Activated CD4-positive, alpha-beta T cell treated with anti-CD3 and anti-CD28 coated beads, Interleukin-2, amount 50 U/mL, for 4 hours (primary cell): ENCODE data around the gene ESPN.
"Not testable (repeated sequence)": the region's sequence is repeated elsewhere in the genome, so short reads cannot be mapped to it uniquely, and the experiment has no call there.

Experiments used
- DNase-seq, 2 experiments: peaks; one replicate each; pipeline ENCODE4 v3.0.0-alpha.2; 2020

The ESPN gene

GRCh38 chr1:6427441-6428390, 3.1 kb downstream of the ESPN start:
- DNase-seq: no peak

- DNase-seq: not testable (repeated sequence)
Measured at GRCh38 chr1:6428453-6428852, 3.9 kb downstream of the ESPN start.

GRCh38 chr1:6429660-6430411, 5.3 kb downstream of the ESPN start:
- DNase-seq: not testable (repeated sequence)

- DNase-seq: not testable (repeated sequence)
Measured at GRCh38 chr1:6431645-6432579, 7.3 kb downstream of the ESPN start.

- no peak for DNase-seq
Measured at GRCh38 chr1:6434186-6434585, 9.6 kb downstream of the ESPN start.

GRCh38 chr1:6435129-6435528, 10.6 kb downstream of the ESPN start:
- DNase-seq: no peak

- no peak for DNase-seq
Measured at GRCh38 chr1:6435547-6435946, 11.0 kb downstream of the ESPN start.

- DNase-seq: not testable (repeated sequence)
Measured at GRCh38 chr1:6436277-6436676, 11.7 kb downstream of the ESPN start.

GRCh38 chr1:6437012-6437700, 12.6 kb downstream of the ESPN start:
- not testable (repeated sequence) for DNase-seq

- peak; percentile 67 to 69 for DNase-seq
Measured at GRCh38 chr1:6438047-6438525, 13.5 kb downstream of the ESPN start.

GRCh38 chr1:6440198-6441126, 15.9 kb downstream of the ESPN start:
- DNase-seq: peak; percentile 68 to 71

GRCh38 chr1:6441586-6441985, 17.0 kb downstream of the ESPN start:
- DNase-seq: no peak

- no peak for DNase-seq
Measured at GRCh38 chr1:6443339-6444115, 19.0 kb downstream of the ESPN start.

- DNase-seq: no peak
Measured at GRCh38 chr1:6444377-6444776, 19.8 kb downstream of the ESPN start.

GRCh38 chr1:6445062-6445763, 20.6 kb downstream of the ESPN start:
- peak; percentile 41 to 54 for DNase-seq

- not testable (repeated sequence) for DNase-seq
Measured at GRCh38 chr1:6445929-6446328, 21.4 kb downstream of the ESPN start.

GRCh38 chr1:6446665-6447015, 22.1 kb downstream of the ESPN start:
- DNase-seq: no peak

GRCh38 chr1:6447016-6447817, 22.6 kb downstream of the ESPN start:
- no peak for DNase-seq
